Pancreas (tissue), 10 donors: ENCODE data around the gene ADRA1B. TPM values are rescaled to one million over a fixed set of nuclear protein-coding genes. Genes with fewer than 3 reads are reported as not detected.
A peak's percentile ranks its signal among the peaks of the same experiment; 100 is the strongest.

Experiments used
- ATAC-seq, 4 donors: fragments of 200-7000 bp; cut with Tn5 transposase; one replicate each; pipeline versions ENCODE4 v1.8.0 to v1.9.1; 2020; ENCODE audit warnings: mild to moderate bottlenecking in 4 of 4, moderate library complexity in 4 of 4
- DNase-seq, 6 donors: peaks; one replicate each; pipeline ENCODE4 v3.0.0-alpha.2; 2020
- FAIRE-seq: peaks from 2 replicates; lab custom pipeline; 2012; peaks lifted over from hg19 to GRCh38; lab: Jason Lieb, UNC
- H3K27ac ChIP-seq, 4 donors: fragments of 200-600 bp; sonication (generic); 1 replicate in 3 of 4; 2 replicates in 1 of 4; pipeline versions ENCODE4 v1.5.0 to v1.8.0; 2020
- H3K27me3 ChIP-seq, 4 donors: fragments of 200-600 bp; one replicate each; pipeline ENCODE4 v1.8.0; 2021
- H3K36me3 ChIP-seq, 3 donors: fragments of 200-600 bp; sonication (generic) in 1 of 3; one replicate each; pipeline versions ENCODE4 v1.5.0 to v1.8.0; 2020 to 2021
- H3K4me1 ChIP-seq, 3 donors: fragments of 200-600 bp; one replicate each; pipeline ENCODE4 v1.8.0; 2021
- H3K4me3 ChIP-seq, 4 donors: fragments of 200-600 bp; sonication (generic) in 2 of 4; one replicate each; pipeline versions ENCODE4 v1.5.0 to v1.8.0; 2020 to 2021
- H3K9me3 ChIP-seq, 4 donors: fragments of 200-600 bp; one replicate each; pipeline ENCODE4 v1.8.0; 2021
- WGBS, 2 donors: extraction: QIAGEN DNeasy Blood & Tissue Kit; methylation state at CpG; one replicate each; pipeline ENCODE4 v1.1.7; 2013; 5-methylcytosine and 5-hydroxymethylcytosine counted together
- intact Hi-C, 3 donors: fragments of 100-400 bp; cut with DNase I; formaldehyde crosslinking; loops; one replicate each; pipeline versions ENCODE4 v1.11.1 to v1.14.2; 2022
- polyA plus RNA-seq, 2 donors: library from polyadenylated mRNA; stranded (reverse); fragments of 200-250 nt; gene quantifications; one replicate each; pipeline ENCODE4 v1.2.3, GENCODE V29; 2013
- total RNA-seq, 6 donors: library from RNA; stranded (reverse); fragmentation: NEBNext Ultra II Directional in 4 of 6; extraction: Animal tissue kit (Norgen Biotek cat#: 25700) in 4 of 6; gene quantifications; one replicate each; pipeline versions ENCODE4 v1.2.1 to v1.2.4, GENCODE V29; 2021 to 2023
- TF ChIP-seq, protein P1 (sequence below), 4 donors: fragments of 200-600 bp; sonication (generic) in 3 of 4; IDR thresholded peaks; one replicate each; pipeline versions ENCODE4 v1.5.0 to v1.8.0; 2021; ENCODE audit warnings: antibody characterized with exemption in 4 of 4
- donor health status: healthy with polysubstance abuse.
- donor health status: DM: no; HTN: no; CAD: no; lungs with moderate emphysema.
- donor health status: DM: no; HTN: no; CAD: no.
- donor health status: control.
- donor health status: control.
- donor health status: Bipolar disorder and iron deficiency.
- donor health status: DM: yes; HTN: yes; CAD: no.
- donor health status: DM: no; HTN: no; CAD: no.
- donor health status: DM: no; HTN: no; CAD: no.
- donor health status: DM: yes; HTN: yes; CAD: no.

Gene ADRA1B
- total and polyA plus RNA-seq, 8 donors, result 0.11 to 0.49 (median 0.17) TPM

- Histone ChIP-seq H3K27me3 (no peaks in the 10 kb centered on the region), H3K4me3 (no peak overlapping the region), H3K9me3 (no peaks in the 10 kb centered on the region), H3K27ac (no peak overlapping the region), H3K4me1 (no peaks in the 10 kb centered on the region), H3K36me3 (no peaks in the 10 kb centered on the region)
- TF ChIP-seq, protein P1, sequence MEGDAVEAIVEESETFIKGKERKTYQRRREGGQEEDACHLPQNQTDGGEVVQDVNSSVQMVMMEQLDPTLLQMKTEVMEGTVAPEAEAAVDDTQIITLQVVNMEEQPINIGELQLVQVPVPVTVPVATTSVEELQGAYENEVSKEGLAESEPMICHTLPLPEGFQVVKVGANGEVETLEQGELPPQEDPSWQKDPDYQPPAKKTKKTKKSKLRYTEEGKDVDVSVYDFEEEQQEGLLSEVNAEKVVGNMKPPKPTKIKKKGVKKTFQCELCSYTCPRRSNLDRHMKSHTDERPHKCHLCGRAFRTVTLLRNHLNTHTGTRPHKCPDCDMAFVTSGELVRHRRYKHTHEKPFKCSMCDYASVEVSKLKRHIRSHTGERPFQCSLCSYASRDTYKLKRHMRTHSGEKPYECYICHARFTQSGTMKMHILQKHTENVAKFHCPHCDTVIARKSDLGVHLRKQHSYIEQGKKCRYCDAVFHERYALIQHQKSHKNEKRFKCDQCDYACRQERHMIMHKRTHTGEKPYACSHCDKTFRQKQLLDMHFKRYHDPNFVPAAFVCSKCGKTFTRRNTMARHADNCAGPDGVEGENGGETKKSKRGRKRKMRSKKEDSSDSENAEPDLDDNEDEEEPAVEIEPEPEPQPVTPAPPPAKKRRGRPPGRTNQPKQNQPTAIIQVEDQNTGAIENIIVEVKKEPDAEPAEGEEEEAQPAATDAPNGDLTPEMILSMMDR (IDR thresholded peaks at IDR 0.05), result no peak
- DNase-seq (no peak), FAIRE-seq (no peak), ATAC-seq (peak in 2 of 4 donors; percentile 19 to 27)
- intact Hi-C loops, result no loop called here
These were observed 32.7 kb upstream of the ADRA1B start for GRCh38 chr5:159883522-159883950.

DNA sequence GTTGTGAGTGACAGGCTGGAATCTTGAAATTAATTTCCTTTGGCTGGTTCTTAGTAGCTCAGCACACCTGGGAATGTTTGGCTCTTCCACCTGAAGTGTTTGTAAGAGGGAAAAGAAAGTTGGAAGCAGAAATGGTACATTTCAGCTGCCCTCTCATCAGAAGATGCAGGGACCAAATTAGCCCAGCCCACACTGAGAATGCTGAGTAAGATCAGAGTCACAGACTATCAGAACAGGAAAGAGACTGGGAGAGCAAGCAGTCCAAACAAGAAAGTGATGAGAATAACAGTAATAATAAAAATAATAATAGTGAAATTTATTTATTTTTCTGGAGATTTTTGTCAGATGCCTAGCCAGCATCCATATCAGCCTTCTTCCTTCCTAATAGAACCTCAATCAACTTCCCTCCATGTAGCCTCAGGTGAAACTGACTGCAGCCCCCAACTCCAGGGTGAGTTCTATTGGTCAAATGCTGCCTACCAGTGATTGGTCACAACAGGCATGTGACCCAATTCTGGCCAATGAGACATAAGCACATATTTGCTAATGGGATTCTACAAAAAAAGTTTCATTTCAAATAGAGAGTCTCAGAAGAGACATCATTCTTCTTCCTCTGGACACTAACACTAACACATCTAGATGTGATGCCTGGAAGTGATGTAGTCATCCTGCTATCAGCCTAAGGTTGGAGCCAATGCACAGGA lies 31.2 kb upstream of the ADRA1B start:
- H3K9me3 ChIP-seq, result no peaks in the 10 kb centered on the region
- TF ChIP-seq, protein P1 (IDR thresholded peaks at IDR 0.05), result no peak
- H3K4me3 ChIP-seq, result no peak overlapping the region
- no peaks in the 10 kb centered on the region for H3K27me3 ChIP-seq
- no peak overlapping the region for H3K27ac ChIP-seq
- no peaks in the 10 kb centered on the region for H3K4me1 ChIP-seq
- FAIRE-seq (no peak), ATAC-seq (no peak), DNase-seq (no peak)
- no peaks in the 10 kb centered on the region for H3K36me3 ChIP-seq
- intact Hi-C loops, result no loop called here

DNA sequence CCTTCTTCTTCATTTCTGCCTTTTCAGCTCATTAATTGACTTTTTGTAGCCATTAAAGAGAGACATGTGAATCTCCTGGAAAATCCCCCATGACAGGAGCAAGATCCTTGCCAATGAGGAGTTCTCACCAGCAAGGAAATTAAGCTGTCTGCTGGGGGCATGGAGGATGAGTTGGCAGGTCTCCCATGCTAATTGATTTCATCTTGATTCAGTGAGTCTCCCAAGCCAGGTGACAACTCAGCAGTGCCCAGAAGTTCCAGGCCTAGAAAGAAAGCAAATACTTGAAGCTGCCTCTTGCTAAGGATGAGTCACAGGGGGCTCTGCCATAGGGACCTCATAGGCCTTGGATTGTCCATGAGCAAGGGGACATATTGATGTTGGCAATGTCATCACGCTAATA lies 30.0 kb upstream of the ADRA1B start:
- Histone ChIP-seq H3K4me1 (no peaks in the 10 kb centered on the region), H3K36me3 (no peaks in the 10 kb centered on the region), H3K27me3 (no peaks in the 10 kb centered on the region), H3K4me3 (no peak overlapping the region), H3K9me3 (no peaks in the 10 kb centered on the region), H3K27ac (no peak overlapping the region)
- ATAC-seq (no peak), FAIRE-seq (no peak), DNase-seq (no peak)
- 71 to 83% methylated on average over 1 of the region's 1 CpG for WGBS, 2 donors
- TF ChIP-seq, protein P1 (IDR thresholded peaks at IDR 0.05), result no peak
- intact Hi-C loops, result no loop called here

GRCh38 chr5:159887050-159887449 lies 29.2 kb upstream of the ADRA1B start:
- intact Hi-C loops, result no loop called here
- TF ChIP-seq, protein P1 (IDR thresholded peaks at IDR 0.05), result no peak
- Histone ChIP-seq H3K4me1 (no peaks in the 10 kb centered on the region), H3K9me3 (no peaks in the 10 kb centered on the region), H3K36me3 (no peaks in the 10 kb centered on the region), H3K27ac (no peak overlapping the region), H3K4me3 (no peak overlapping the region), H3K27me3 (no peaks in the 10 kb centered on the region)
- FAIRE-seq (no peak), ATAC-seq (no peak), DNase-seq (no peak)
- 37 to 38% methylated on average over 1 of the region's 1 CpG for WGBS, 2 donors

GRCh38 chr5:159888860-159889259 lies 27.4 kb upstream of the ADRA1B start:
- FAIRE-seq, result no peak
- TF ChIP-seq, protein P1 (IDR thresholded peaks at IDR 0.05), result no peak
- no peaks in the 10 kb centered on the region for H3K9me3 ChIP-seq
- intact Hi-C loops, result no loop called here
- no peak overlapping the region for H3K27ac ChIP-seq
- no peaks in the 10 kb centered on the region for H3K36me3 ChIP-seq
- DNase-seq, result no peak
- no peak for ATAC-seq
- no peaks in the 10 kb centered on the region for H3K27me3 ChIP-seq
- 60 to 70% methylated on average over 5 of the region's 5 CpGs for WGBS, 2 donors
- H3K4me1 ChIP-seq, result no peaks in the 10 kb centered on the region
- no peak overlapping the region for H3K4me3 ChIP-seq
